ENCODE measurements around the gene SCNN1A.

DNA sequence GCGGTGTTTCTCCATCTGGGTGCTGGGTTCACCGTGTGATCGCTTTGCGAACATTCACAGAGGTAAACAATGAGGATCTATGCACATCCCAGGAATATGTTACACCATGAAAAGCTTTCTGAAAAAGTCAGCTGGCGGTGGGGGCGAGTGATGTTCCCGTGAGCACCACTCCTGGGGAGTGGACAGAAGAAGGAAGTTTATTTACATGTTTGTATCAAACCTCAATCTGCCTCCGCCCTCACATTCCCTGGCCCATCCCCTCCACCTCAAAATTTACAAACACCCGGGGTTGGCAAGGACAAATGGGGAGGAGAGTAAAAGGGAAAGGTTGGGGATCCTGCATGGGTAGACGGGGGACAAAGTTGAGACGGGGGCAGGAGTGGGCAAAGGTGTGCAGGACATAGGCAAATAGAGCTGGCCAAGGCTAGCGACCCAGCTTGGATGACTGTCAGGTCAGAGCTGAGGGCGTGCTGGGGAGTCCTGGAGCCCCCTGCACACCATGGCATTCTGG, 40.4 kb downstream of the SCNN1A start:
- TF ChIP-seq, protein P1, sequence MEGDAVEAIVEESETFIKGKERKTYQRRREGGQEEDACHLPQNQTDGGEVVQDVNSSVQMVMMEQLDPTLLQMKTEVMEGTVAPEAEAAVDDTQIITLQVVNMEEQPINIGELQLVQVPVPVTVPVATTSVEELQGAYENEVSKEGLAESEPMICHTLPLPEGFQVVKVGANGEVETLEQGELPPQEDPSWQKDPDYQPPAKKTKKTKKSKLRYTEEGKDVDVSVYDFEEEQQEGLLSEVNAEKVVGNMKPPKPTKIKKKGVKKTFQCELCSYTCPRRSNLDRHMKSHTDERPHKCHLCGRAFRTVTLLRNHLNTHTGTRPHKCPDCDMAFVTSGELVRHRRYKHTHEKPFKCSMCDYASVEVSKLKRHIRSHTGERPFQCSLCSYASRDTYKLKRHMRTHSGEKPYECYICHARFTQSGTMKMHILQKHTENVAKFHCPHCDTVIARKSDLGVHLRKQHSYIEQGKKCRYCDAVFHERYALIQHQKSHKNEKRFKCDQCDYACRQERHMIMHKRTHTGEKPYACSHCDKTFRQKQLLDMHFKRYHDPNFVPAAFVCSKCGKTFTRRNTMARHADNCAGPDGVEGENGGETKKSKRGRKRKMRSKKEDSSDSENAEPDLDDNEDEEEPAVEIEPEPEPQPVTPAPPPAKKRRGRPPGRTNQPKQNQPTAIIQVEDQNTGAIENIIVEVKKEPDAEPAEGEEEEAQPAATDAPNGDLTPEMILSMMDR (IDR thresholded peaks at IDR 0.05): no peak
- TF ChIP-seq POLR2A (IDR thresholded peaks at IDR 0.05) (no peak), POLR2AphosphoS5 (IDR thresholded peaks at IDR 0.05; ENCODE audit: insufficient read depth in 1 of 2, low read depth in 1 of 2) (no peak)
